Mesenchymal stem cell (in vitro differentiated cells and primary cell): ENCODE data around the gene AGPS.

Experiments used
- DNase-seq: peaks from one replicate; pipeline ENCODE4 v3.0.0-alpha.2; 2013
- H2AFZ ChIP-seq: one replicate; pipeline ENCODE4 v1.6.1; 2013; ENCODE audit warnings: low read depth, mild to moderate bottlenecking, control low read depth, inconsistent platforms, low read length, moderate library complexity
- H2AK5ac ChIP-seq: 2 replicates; pipeline ENCODE4 v1.6.1; 2013; ENCODE audit warnings: low read length, moderate library complexity, mild to moderate bottlenecking, inconsistent platforms; ENCODE audit not compliant: severe bottlenecking
- H2BK120ac ChIP-seq: one replicate; pipeline ENCODE4 v1.6.1; 2013; ENCODE audit warnings: low read depth, mild to moderate bottlenecking, inconsistent platforms, low read length, moderate library complexity
- H2BK12ac ChIP-seq, 2 experiments: one replicate each; pipeline ENCODE4 v1.6.1; 2013; ENCODE audit warnings: inconsistent platforms in 2 of 2, low read length in 2 of 2, mild to moderate bottlenecking in 2 of 2, moderate library complexity in 2 of 2, control low read depth in 1 of 2
- H2BK15ac ChIP-seq: one replicate; pipeline ENCODE4 v1.6.1; 2013; ENCODE audit warnings: mild to moderate bottlenecking, low read depth, inconsistent platforms; ENCODE audit not compliant: poor library complexity, severe bottlenecking
- H2BK5ac ChIP-seq: 2 replicates; pipeline ENCODE4 v1.6.1; 2013; ENCODE audit warnings: low read depth, mild to moderate bottlenecking, low read length, control low read depth, inconsistent platforms; ENCODE audit not compliant: poor library complexity, severe bottlenecking
- H3K14ac ChIP-seq, 2 experiments: one replicate each; pipeline ENCODE4 v1.6.1; 2013; ENCODE audit warnings: inconsistent platforms in 2 of 2, low read length in 2 of 2, control low read depth in 1 of 2, mild to moderate bottlenecking in 1 of 2, moderate library complexity in 1 of 2
- H3K18ac ChIP-seq, 2 experiments: one replicate each; pipeline ENCODE4 v1.6.1; 2013; ENCODE audit warnings: inconsistent platforms in 2 of 2, low read length in 2 of 2, control low read depth in 1 of 2, low read depth in 1 of 2, mild to moderate bottlenecking in 1 of 2
- H3K23ac ChIP-seq, 2 experiments: one replicate each; pipeline ENCODE4 v1.6.1; 2013; ENCODE audit warnings: inconsistent platforms in 2 of 2, low read length in 2 of 2, mild to moderate bottlenecking in 2 of 2, moderate library complexity in 2 of 2, control low read depth in 1 of 2
- H3K27ac ChIP-seq: 2 replicates; pipeline ENCODE4 v1.5.1; 2013; ENCODE audit warnings: mild to moderate bottlenecking, moderate library complexity, low read length, control low read depth, inconsistent platforms; ENCODE audit not compliant: poor library complexity, severe bottlenecking
- H3K27me3 ChIP-seq, 2 experiments: 2 replicates each; pipeline versions ENCODE4 v1.6.1 to v1.7.0; 2013; ENCODE audit warnings: low read length in 2 of 2, mild to moderate bottlenecking in 2 of 2, moderate library complexity in 2 of 2, control low read depth in 1 of 2, inconsistent platforms in 1 of 2; ENCODE audit not compliant: control insufficient read depth in 1 of 2, insufficient read depth in 1 of 2
- H3K36me3 ChIP-seq, 2 experiments: 2 replicates each; pipeline versions ENCODE4 v1.6.1 to v1.7.0; 2013; ENCODE audit warnings: low read length in 2 of 2, control low read depth in 1 of 2, inconsistent platforms in 1 of 2, low read depth in 1 of 2, mild to moderate bottlenecking in 1 of 2; ENCODE audit not compliant: insufficient read depth in 2 of 2, control insufficient read depth in 1 of 2
- H3K4ac ChIP-seq, 2 experiments: one replicate each; pipeline ENCODE4 v1.6.1; 2013; ENCODE audit warnings: inconsistent platforms in 2 of 2, low read length in 2 of 2, mild to moderate bottlenecking in 2 of 2, moderate library complexity in 2 of 2, control low read depth in 1 of 2, low read depth in 1 of 2
- H3K4me1 ChIP-seq: 2 replicates; pipeline ENCODE4 v1.6.1; 2013; ENCODE audit warnings: low read depth, low read length, control low read depth; ENCODE audit not compliant: control insufficient read depth, insufficient read depth
- H3K4me2 ChIP-seq: 2 replicates; pipeline ENCODE4 v1.6.1; 2013; ENCODE audit warnings: low read length, mild to moderate bottlenecking, inconsistent platforms; ENCODE audit not compliant: poor library complexity, severe bottlenecking
- H3K4me3 ChIP-seq, 2 experiments: 2 replicates each; pipeline versions ENCODE4 v1.5.1 to v1.7.0; 2013; ENCODE audit warnings: low read length in 2 of 2, mild to moderate bottlenecking in 2 of 2, control low read depth in 1 of 2, low read depth in 1 of 2; ENCODE audit not compliant: insufficient read depth in 1 of 2
- H3K79me1 ChIP-seq: replicated peaks from 2 replicates; pipeline ENCODE4 v1.6.1; 2013; ENCODE audit warnings: mild to moderate bottlenecking, control low read depth, low read length, inconsistent platforms; ENCODE audit not compliant: poor library complexity, severe bottlenecking
- H3K9ac ChIP-seq: 2 replicates; pipeline ENCODE4 v1.7.0; 2013; ENCODE audit warnings: mild to moderate bottlenecking, low read length, moderate library complexity
- H3K9me3 ChIP-seq: 2 replicates; pipeline ENCODE4 v1.7.0; 2013; ENCODE audit warnings: mild to moderate bottlenecking, low read length; ENCODE audit not compliant: control insufficient read depth
- H4K8ac ChIP-seq: one replicate; pipeline ENCODE4 v1.6.1; 2013; ENCODE audit warnings: inconsistent platforms, mild to moderate bottlenecking, low read length, moderate library complexity
- H4K91ac ChIP-seq: one replicate; pipeline ENCODE4 v1.6.1; 2013; ENCODE audit warnings: mild to moderate bottlenecking, low read length, inconsistent platforms
- WGBS: methylation state at CpG from one replicate; pipeline ENCODE4 v1.1.7; 2013; ENCODE audit warnings: mixed read lengths; 5-methylcytosine and 5-hydroxymethylcytosine counted together

AGPS gene

GRCh38 chr2:177474301-177474700, 81.7 kb downstream of the AGPS start:
- Histone ChIP-seq H3K4ac (peak overlapping the region; percentile 73 to 75), H2BK15ac (no peak overlapping the region), H3K9me3 (peaks cover 40% of the 10 kb centered on the region), H3K27ac (peak overlapping the region; percentile 53), H3K36me3 (peaks cover 6 to 33% of the 10 kb centered on the region in 2 experiments), H3K4me3 (no peak overlapping the region), H3K18ac (peak overlapping the region; percentile 62), H2AK5ac (no peak overlapping the region), H3K9ac (no peak overlapping the region), H2BK12ac (no peak overlapping the region), H3K14ac (no peak overlapping the region), H3K79me1 (peaks cover 5% of the 10 kb centered on the region), H3K4me2 (no peak overlapping the region), H4K91ac (peak overlapping the region; percentile 83), H2AFZ (no peak overlapping the region), H3K4me1 (peaks cover 2% of the 10 kb centered on the region), H3K23ac (no peak overlapping the region), H3K27me3 (no peaks in the 10 kb centered on the region), H2BK5ac (no peak overlapping the region), H4K8ac (peak overlapping the region; percentile 69), H2BK120ac (no peak overlapping the region)
- DNase-seq, result no peak
- WGBS, result 98% methylated on average over 3 of the region's 4 CpGs

- peaks cover 2% of the 10 kb centered on the region for H3K4me1 ChIP-seq
- H3K14ac ChIP-seq, result no peak overlapping the region
- H3K23ac ChIP-seq, result no peak overlapping the region
- no peak overlapping the region for H3K4me2 ChIP-seq
- 50% methylated on average over 1 of the region's 1 CpG for WGBS
- no peak overlapping the region for H4K91ac ChIP-seq
- no peak overlapping the region for H3K4me3 ChIP-seq
- H2AK5ac ChIP-seq, result no peak overlapping the region
- H3K9ac ChIP-seq, result no peak overlapping the region
- H3K79me1 ChIP-seq, result peaks cover 5% of the 10 kb centered on the region
- H3K27ac ChIP-seq, result peak overlapping the region; percentile 20
- no peak overlapping the region for H3K18ac ChIP-seq
- DNase-seq, result peak; percentile 48
- no peak overlapping the region for H2AFZ ChIP-seq
- H3K27me3 ChIP-seq, result no peaks in the 10 kb centered on the region
- H3K9me3 ChIP-seq, result peaks cover 45% of the 10 kb centered on the region
- peaks cover 6 to 37% of the 10 kb centered on the region in 2 experiments for H3K36me3 ChIP-seq
- H2BK12ac ChIP-seq, result no peak overlapping the region
- no peak overlapping the region for H2BK15ac ChIP-seq
- no peak overlapping the region for H4K8ac ChIP-seq
- no peak overlapping the region for H2BK5ac ChIP-seq
- no peak overlapping the region for H2BK120ac ChIP-seq
- no peak overlapping the region for H3K4ac ChIP-seq
These were observed 82.4 kb downstream of the AGPS start for GRCh38 chr2:177474998-177475397.

GRCh38 chr2:177476897-177477296, 84.3 kb downstream of the AGPS start:
- Histone ChIP-seq H3K9ac (no peak overlapping the region), H2AFZ (no peak overlapping the region), H3K4me2 (no peak overlapping the region), H3K27me3 (no peaks in the 10 kb centered on the region), H3K4me3 (no peak overlapping the region), H3K27ac (no peak overlapping the region), H3K4me1 (peaks cover 2% of the 10 kb centered on the region), H4K91ac (no peak overlapping the region), H3K18ac (no peak overlapping the region), H3K36me3 (peaks cover 6 to 33% of the 10 kb centered on the region in 2 experiments), H3K14ac (no peak overlapping the region), H2BK15ac (no peak overlapping the region), H2BK5ac (no peak overlapping the region), H3K79me1 (peaks cover 5% of the 10 kb centered on the region), H3K23ac (no peak overlapping the region), H2BK120ac (no peak overlapping the region), H2AK5ac (no peak overlapping the region), H2BK12ac (no peak overlapping the region), H4K8ac (no peak overlapping the region), H3K9me3 (peaks cover 40% of the 10 kb centered on the region), H3K4ac (no peak overlapping the region)
- no peak for DNase-seq
- 100% methylated on average over 4 of the region's 5 CpGs for WGBS

DNA sequence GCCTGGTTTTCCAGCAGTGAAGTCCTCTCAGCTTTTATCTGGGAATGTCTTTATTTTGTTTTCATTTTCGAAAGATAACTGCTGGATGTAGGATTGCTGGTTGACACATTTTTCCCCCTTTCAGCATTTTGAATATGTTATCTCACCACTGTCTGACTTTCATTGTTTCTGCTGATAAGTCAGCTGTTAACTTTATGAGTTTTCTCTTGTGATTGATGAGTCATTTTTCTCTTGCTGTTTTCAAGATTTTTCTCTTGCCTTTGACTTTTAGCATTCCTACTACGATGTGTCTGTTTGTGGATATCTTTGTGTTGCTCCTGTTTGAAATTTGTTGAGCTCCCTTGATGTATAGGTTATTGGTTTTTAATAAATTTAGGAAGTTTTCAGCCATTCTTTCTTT, 85.5 kb downstream of the AGPS start:
- Histone ChIP-seq H2AK5ac (no peak overlapping the region), H3K23ac (no peak overlapping the region), H3K9me3 (peaks cover 35% of the 10 kb centered on the region), H3K4ac (no peak overlapping the region), H3K4me1 (peaks cover 2% of the 10 kb centered on the region), H4K91ac (no peak overlapping the region), H4K8ac (no peak overlapping the region), H3K79me1 (peaks cover 6% of the 10 kb centered on the region), H3K9ac (no peak overlapping the region), H3K18ac (no peak overlapping the region), H3K4me3 (no peak overlapping the region), H2BK15ac (no peak overlapping the region), H3K27me3 (no peaks in the 10 kb centered on the region), H3K4me2 (no peak overlapping the region), H2BK120ac (no peak overlapping the region), H2AFZ (no peak overlapping the region), H3K14ac (no peak overlapping the region), H2BK12ac (no peak overlapping the region), H2BK5ac (no peak overlapping the region), H3K36me3 (peaks cover 6 to 33% of the 10 kb centered on the region in 2 experiments), H3K27ac (no peak overlapping the region)
- WGBS, result no CpG with 5 or more reads among the region's 2 CpGs
- DNase-seq, result no peak
